Psoas muscle (tissue), 8 donors: ENCODE results near the gene NPAS4. TPM values are rescaled to one million over a fixed set of nuclear protein-coding genes. Genes with fewer than 3 reads are reported as not detected.
A peak's percentile ranks its signal among the peaks of the same experiment; 100 is the strongest.

ENCODE experiments used
- ATAC-seq, 4 donors: fragments of 200-7000 bp; cut with Tn5 transposase; one replicate each; pipeline ENCODE4 v1.9.1; 2020; ENCODE audit warnings: moderate library complexity in 3 of 4, mild to moderate bottlenecking in 2 of 4
- DNase-seq, 2 donors: peaks; one replicate each; pipeline ENCODE4 v3.0.0-alpha.2; 2020
- H3K27ac ChIP-seq: fragments of 200-600 bp; one replicate; pipeline ENCODE4 v1.8.0; 2022
- H3K27me3 ChIP-seq, 3 donors: fragments of 200-600 bp in 1 of 3; one replicate each; pipeline versions ENCODE4 v1.6.1 to v1.8.0; 2013 to 2022; ENCODE audit warnings: low read length in 2 of 3, mild to moderate bottlenecking in 2 of 3, moderate library complexity in 1 of 3; ENCODE audit not compliant: insufficient read depth in 3 of 3
- H3K36me3 ChIP-seq, 2 donors: fragments of 200-600 bp in 1 of 2; one replicate each; pipeline versions ENCODE4 v1.6.1 to v1.8.0; 2013 to 2022; ENCODE audit warnings: low read depth in 1 of 2, mild to moderate bottlenecking in 1 of 2, moderate library complexity in 1 of 2; ENCODE audit not compliant: insufficient read depth in 1 of 2
- H3K4me1 ChIP-seq: fragments of 200-600 bp; one replicate; pipeline ENCODE4 v1.8.0; 2022
- H3K4me3 ChIP-seq: fragments of 200-600 bp; one replicate; pipeline ENCODE4 v1.8.0; 2022; ENCODE audit warnings: mild to moderate bottlenecking
- H3K9me3 ChIP-seq: fragments of 200-600 bp; one replicate; pipeline ENCODE4 v1.8.0; 2022
- CTCF ChIP-seq: fragments of 200-600 bp; IDR thresholded peaks from one replicate; pipeline ENCODE4 v1.8.0; 2022; ENCODE audit warnings: antibody characterized with exemption
- WGBS, 3 donors: extraction: QIAGEN DNeasy Blood & Tissue Kit; methylation state at CpG; one replicate each; pipeline versions ENCODE4 v1.1.6 to v1.1.7; 2013; 5-methylcytosine and 5-hydroxymethylcytosine counted together
- intact Hi-C, 2 donors: fragments of 100-400 bp; cut with DNase I; formaldehyde crosslinking; loops; one replicate each; pipeline versions ENCODE4 v1.11.0 to v1.14.2; 2022
- polyA plus RNA-seq, 3 donors: library from polyadenylated mRNA; stranded (reverse); fragments of 200-250 nt; gene quantifications; one replicate each; pipeline ENCODE4 v1.2.3, GENCODE V29; 2013
- total RNA-seq, 4 donors: library from RNA; stranded (reverse); fragmentation: NEBNext Ultra II Directional in 2 of 4; extraction: Animal tissue kit (Norgen Biotek cat#: 25700) in 2 of 4; gene quantifications; one replicate each; pipeline versions ENCODE4 v1.2.1 to v1.2.4, GENCODE V29; 2021 to 2023
- donor health status: healthy with polysubstance abuse.
- donor health status: DM: no; HTN: no; CAD: no; lungs with moderate emphysema.
- donor health status: Bipolar disorder and iron deficiency.
- donor health status: healthy.
- donor health status: DM: yes; HTN: yes; CAD: no.
- donor health status: DM: no; HTN: no; CAD: no.
- donor health status: DM: no; HTN: no; CAD: no.
- donor health status: DM: yes; HTN: yes; CAD: no.

The NPAS4 gene
- total and polyA plus RNA-seq, 7 donors = 0.05 TPM; not detected in 6

DNA sequence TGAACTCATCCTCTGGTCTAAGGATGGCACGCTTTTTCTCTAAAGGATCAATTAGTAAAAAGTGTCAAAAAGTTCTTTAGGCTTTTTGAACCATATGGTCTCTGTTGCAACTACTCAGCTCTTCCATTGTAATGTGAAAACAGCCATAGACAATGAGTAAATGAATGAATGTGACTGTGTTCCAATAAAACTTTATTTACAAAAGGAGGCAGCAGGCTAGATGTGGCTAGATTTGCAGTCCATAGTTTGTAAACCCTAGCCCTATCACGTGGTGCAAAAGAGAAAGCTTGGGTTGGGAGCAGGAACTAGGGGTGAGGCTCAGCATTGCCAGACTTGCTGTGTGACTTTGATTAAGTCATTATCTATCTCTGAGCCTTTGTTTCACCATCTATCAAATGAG, 5.4 kb upstream of the NPAS4 start:
- TF ChIP-seq CTCF = no peak
- Histone ChIP-seq H3K4me1 (peaks cover 30% of the 10 kb centered on the region), H3K27me3 (no peaks in the 10 kb centered on the region), H3K27ac (no peak overlapping the region), H3K4me3 (no peak overlapping the region), H3K36me3 (no peaks in the 10 kb centered on the region), H3K9me3 (no peaks in the 10 kb centered on the region)
- intact Hi-C loops = loop anchor here in 1 of 2 donors (10.0 kb wide), 1 partner anchor 269 kb away; no protein-coding TSS in a partner anchor
- WGBS, 3 donors = 44 to 50% (median 50%) methylated on average over 2 of the region's 2 CpGs
- no peak for DNase-seq
- ATAC-seq = no peak

DNA sequence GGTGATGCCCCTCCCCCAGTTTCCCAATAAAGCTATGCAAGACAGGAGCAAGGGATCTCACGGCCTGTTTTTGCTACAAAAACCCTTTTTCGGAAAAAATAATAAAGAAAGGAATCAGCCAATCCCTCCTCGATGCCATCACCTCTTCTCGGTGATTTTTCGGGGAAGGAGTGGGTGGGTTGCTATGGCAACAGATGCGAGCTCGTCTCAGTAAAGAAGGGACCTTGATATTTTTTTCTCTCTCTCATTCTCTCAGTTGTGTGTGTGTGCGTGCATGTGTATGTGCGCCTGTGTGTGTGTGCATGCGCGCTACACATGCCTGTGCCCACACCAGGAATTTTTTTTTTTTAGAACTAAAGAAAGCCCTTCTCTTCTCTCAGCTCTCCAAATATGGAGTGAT, 3.8 kb upstream of the NPAS4 start:
- Histone ChIP-seq H3K36me3 (no peaks in the 10 kb centered on the region), H3K27me3 (no peaks in the 10 kb centered on the region), H3K4me1 (peaks cover 35% of the 10 kb centered on the region), H3K9me3 (no peaks in the 10 kb centered on the region), H3K27ac (no peak overlapping the region), H3K4me3 (no peak overlapping the region)
- 63 to 67% (median 64%) methylated on average over 11 of the region's 11 CpGs for WGBS, 3 donors
- no peak for ATAC-seq
- TF ChIP-seq CTCF = no peak
- no peak for DNase-seq
- intact Hi-C loops = loop anchor here in 1 of 2 donors (10.0 kb wide), 1 partner anchor 268 kb away; no protein-coding TSS in a partner anchor

- ATAC-seq = peak; percentile 97 to 98 (median 97)
- intact Hi-C loops = loop anchor here in 1 of 2 donors (10.0 kb wide), 1 partner anchor 266 kb away; no protein-coding TSS in a partner anchor
Measured at GRCh38 chr11:66418168-66418985, 2.5 kb upstream of the NPAS4 start.

DNA sequence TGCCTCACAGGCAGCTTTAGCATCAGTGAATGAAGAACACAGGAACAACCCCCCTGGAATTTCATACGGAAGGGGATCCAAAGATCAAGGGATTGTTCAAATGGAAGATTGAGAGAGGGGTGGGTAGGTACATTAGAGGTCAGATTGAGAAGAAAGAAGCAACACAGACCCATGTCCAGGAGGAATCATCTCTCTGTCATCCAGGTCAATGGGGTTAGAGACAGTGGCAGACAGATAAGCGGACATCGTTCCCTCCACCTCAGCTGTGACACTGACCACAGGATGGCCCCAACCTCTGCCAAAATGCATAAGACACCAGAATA, 1.9 kb upstream of the NPAS4 start:
- Histone ChIP-seq H3K4me3 (no peak overlapping the region), H3K36me3 (no peaks in the 10 kb centered on the region), H3K9me3 (no peaks in the 10 kb centered on the region), H3K4me1 (peaks cover 35% of the 10 kb centered on the region), H3K27me3 (no peaks in the 10 kb centered on the region), H3K27ac (no peak overlapping the region)
- no peak for TF ChIP-seq CTCF
- intact Hi-C loops = loop anchor here in 1 of 2 donors (10.0 kb wide), 1 partner anchor 266 kb away; no protein-coding TSS in a partner anchor
- WGBS, 3 donors = 22 to 41% (median 33%) methylated on average over 3 of the region's 3 CpGs
- DNase-seq = no peak
- no peak for ATAC-seq

More at GRCh38 chr11:66418168-66418985, 2.5 kb upstream of the NPAS4 start:
- no peaks in the 10 kb centered on the region for H3K36me3 ChIP-seq
- 3 to 5% (median 4%) methylated on average over 16 of the region's 16 CpGs for WGBS, 3 donors
- no peak overlapping the region for H3K4me3 ChIP-seq
- no peaks in the 10 kb centered on the region for H3K9me3 ChIP-seq
- peak; percentile 79 to 93 for DNase-seq
- peak; percentile 41 for TF ChIP-seq CTCF
- no peak overlapping the region for H3K27ac ChIP-seq
- no peaks in the 10 kb centered on the region for H3K27me3 ChIP-seq
- peaks cover 35% of the 10 kb centered on the region for H3K4me1 ChIP-seq
